GM19099 (cell line): ENCODE data around the gene CASP4.

Experiments
- POLR2A ChIP-seq: IDR thresholded peaks from 3 replicates; pipeline ENCODE4 v1.6.1; 2011; ENCODE audit warnings: low read depth; ENCODE audit not compliant: insufficient read length; ENCODE audit errors: extremely low read depth

CASP4 gene

GRCh38 chr11:104968856-104969776 lies 742 bp upstream of the CASP4 start:
- no peak for TF ChIP-seq POLR2A

GRCh38 chr11:104967534-104968354 lies 630 bp downstream of the CASP4 start:
- no peak for TF ChIP-seq POLR2A

GRCh38 chr11:104965735-104966134 lies 2.6 kb downstream of the CASP4 start:
- no peak for TF ChIP-seq POLR2A

GRCh38 chr11:104964247-104964646 lies 4.1 kb downstream of the CASP4 start:
- no peak for TF ChIP-seq POLR2A

- TF ChIP-seq POLR2A: no peak
These were observed 5.5 kb downstream of the CASP4 start for GRCh38 chr11:104962852-104963251.

GRCh38 chr11:104957280-104957679 lies 11.1 kb downstream of the CASP4 start:
- no peak for TF ChIP-seq POLR2A

GRCh38 chr11:104956528-104956927 lies 11.8 kb downstream of the CASP4 start:
- TF ChIP-seq POLR2A: no peak

- no peak for TF ChIP-seq POLR2A
These were observed 21.5 kb downstream of the CASP4 start for GRCh38 chr11:104946907-104947306.

GRCh38 chr11:104944076-104944475 lies 24.3 kb downstream of the CASP4 start:
- TF ChIP-seq POLR2A: no peak

- no peak for TF ChIP-seq POLR2A
These were observed 24.8 kb downstream of the CASP4 start for GRCh38 chr11:104943561-104943960.

GRCh38 chr11:104934594-104934993 lies 33.8 kb downstream of the CASP4 start:
- TF ChIP-seq POLR2A: no peak

GRCh38 chr11:104928811-104929210 lies 39.6 kb downstream of the CASP4 start:
- TF ChIP-seq POLR2A: no peak

GRCh38 chr11:104926771-104927611 lies 41.4 kb downstream of the CASP4 start:
- TF ChIP-seq POLR2A: no peak

- no peak for TF ChIP-seq POLR2A
These were observed 42.5 kb downstream of the CASP4 start for GRCh38 chr11:104925850-104926249.
